Islet of Langerhans (tissue), 1 donor: Measurements from ENCODE around the gene GATAD2B.

ENCODE experiments used
- FAIRE-seq: peaks from one replicate; lab custom pipeline; 2011; peaks lifted over from hg19 to GRCh38; lab: Jason Lieb, UNC

Gene GATAD2B

GRCh38 chr1:153951183-153951582 lies 28.4 kb upstream of the GATAD2B start:
- no peak for FAIRE-seq

GRCh38 chr1:153946622-153947241 lies 24.0 kb upstream of the GATAD2B start, which contains the start of gene DENND4B:
DENND4B (minus strand) TSS chr1:153946718; CDS start chr1:153944374, 2,344 bp downstream.
- no peak for FAIRE-seq

- FAIRE-seq, result no peak
These were observed 23.2 kb upstream of the GATAD2B start for GRCh38 chr1:153945795-153946621.

- no peak for FAIRE-seq
These were observed 22.5 kb upstream of the GATAD2B start for GRCh38 chr1:153945131-153945794.

- no peak for FAIRE-seq
These were observed 22.0 kb upstream of the GATAD2B start for GRCh38 chr1:153944827-153945117.

GRCh38 chr1:153944005-153944826 lies 21.4 kb upstream of the GATAD2B start:
- FAIRE-seq, result no peak

- FAIRE-seq, result no peak
These were observed 20.2 kb upstream of the GATAD2B start for GRCh38 chr1:153942766-153943549.

- no peak for FAIRE-seq
These were observed 19.3 kb upstream of the GATAD2B start for GRCh38 chr1:153941826-153942725.

GRCh38 chr1:153940756-153941155 lies 18.0 kb upstream of the GATAD2B start:
- FAIRE-seq, result no peak

GRCh38 chr1:153939476-153939875 lies 16.7 kb upstream of the GATAD2B start:
- no peak for FAIRE-seq

GRCh38 chr1:153938996-153939395 lies 16.2 kb upstream of the GATAD2B start:
- no peak for FAIRE-seq

- FAIRE-seq, result no peak
These were observed 14.6 kb upstream of the GATAD2B start for GRCh38 chr1:153937331-153937730.

- FAIRE-seq, result no peak
These were observed 13.4 kb upstream of the GATAD2B start for GRCh38 chr1:153936011-153936802.

- FAIRE-seq, result no peak
These were observed 12.0 kb upstream of the GATAD2B start for GRCh38 chr1:153934746-153935145.

GRCh38 chr1:153933955-153934354 lies 11.2 kb upstream of the GATAD2B start:
- FAIRE-seq, result no peak

- FAIRE-seq, result no peak
These were observed 10.7 kb upstream of the GATAD2B start for GRCh38 chr1:153933430-153933829.

- FAIRE-seq, result no peak
These were observed 9.7 kb upstream of the GATAD2B start for GRCh38 chr1:153932156-153933131.
